Putamen (tissue), 1 donor: ENCODE data around the gene PRKACB.
"Not testable (repeated sequence)": the region's sequence is repeated elsewhere in the genome, so short reads cannot be mapped to it uniquely, and the experiment has no call there.

Experiments
- DNase-seq: peaks from one replicate; pipeline ENCODE4 v3.0.0-alpha.2; 2016; ENCODE audit warnings: low spot score

PRKACB gene

GRCh38 chr1:84223751-84224432 is 79.8 kb downstream of the PRKACB start:
- DNase-seq: no peak

- no peak for DNase-seq
Measured at GRCh38 chr1:84224905-84225304, 80.8 kb downstream of the PRKACB start.

GRCh38 chr1:84225646-84226045 is 81.6 kb downstream of the PRKACB start:
- DNase-seq: no peak

- DNase-seq: not testable (repeated sequence)
Measured at GRCh38 chr1:84232676-84233075, 88.6 kb downstream of the PRKACB start.

- DNase-seq: no peak
Measured at GRCh38 chr1:84236256-84236655, 92.2 kb downstream of the PRKACB start.

GRCh38 chr1:84242641-84243040 is 98.6 kb downstream of the PRKACB start:
- DNase-seq: no peak

- DNase-seq: no peak
Measured at GRCh38 chr1:84245563-84245962, 101.5 kb downstream of the PRKACB start.

- DNase-seq: no peak
Measured at GRCh38 chr1:84246213-84246612, 102.1 kb downstream of the PRKACB start.

- no peak for DNase-seq
Measured at GRCh38 chr1:84247425-84248220, 103.6 kb downstream of the PRKACB start.

- DNase-seq: no peak
Measured at GRCh38 chr1:84250668-84251067, 106.6 kb downstream of the PRKACB start.

GRCh38 chr1:84253036-84253435 is 109.0 kb downstream of the PRKACB start:
- DNase-seq: no peak

- peak; percentile 91 for DNase-seq
Measured at GRCh38 chr1:84253891-84254290, 109.8 kb downstream of the PRKACB start.

GRCh38 chr1:84254703-84255238 is 110.7 kb downstream of the PRKACB start:
- DNase-seq: no peak

- DNase-seq: no peak
Measured at GRCh38 chr1:84255582-84255981, 111.5 kb downstream of the PRKACB start.

GRCh38 chr1:84257617-84258016 is 113.5 kb downstream of the PRKACB start:
- DNase-seq: no peak

- DNase-seq: no peak
Measured at GRCh38 chr1:84259376-84259775, 115.3 kb downstream of the PRKACB start.

GRCh38 chr1:84259989-84260388 is 115.9 kb downstream of the PRKACB start:
- no peak for DNase-seq

- DNase-seq: no peak
Measured at GRCh38 chr1:84260852-84261518, 116.9 kb downstream of the PRKACB start.

- peak; percentile 56 for DNase-seq
Measured at GRCh38 chr1:84264961-84265360, 120.9 kb downstream of the PRKACB start.

GRCh38 chr1:84265867-84266266 is 121.8 kb downstream of the PRKACB start:
- no peak for DNase-seq

- DNase-seq: no peak
Measured at GRCh38 chr1:84266748-84267147, 122.7 kb downstream of the PRKACB start.

- DNase-seq: no peak
Measured at GRCh38 chr1:84267476-84267875, 123.4 kb downstream of the PRKACB start.

- no peak for DNase-seq
Measured at GRCh38 chr1:84268346-84268745, 124.3 kb downstream of the PRKACB start.
